Naive B cell (primary cell): ENCODE measurements around the gene IGF2R. TPM values are rescaled to one million over a fixed set of nuclear protein-coding genes. Genes with fewer than 3 reads are reported as not detected.
"Not testable (repeated sequence)": the region's sequence is repeated elsewhere in the genome, so short reads cannot be mapped to it uniquely, and the experiment has no call there.

Experiments
- ATAC-seq, 2 donors: fragments of 150-1000 bp; cut with Tn5 transposase; 2 replicates each; pipeline ENCODE4 v1.10.0; 2021; ENCODE audit warnings: low read depth in 2 of 2, mild to moderate bottlenecking in 2 of 2, moderate library complexity in 2 of 2
- DNase-seq: peaks from one replicate; pipeline ENCODE4 v3.0.0; 2022
- H3K27ac Mint-ChIP-seq, 6 donors: one replicate each; pipeline ENCODE4 v1.8.0; 2020 to 2022; ENCODE audit warnings: mild to moderate bottlenecking in 6 of 6, mixed read lengths in 6 of 6, moderate library complexity in 5 of 6, inconsistent platforms in 2 of 6
- H3K27me3 Mint-ChIP-seq, 3 donors: one replicate each; pipeline ENCODE4 v1.8.0; 2021 to 2022; ENCODE audit warnings: mixed read lengths in 3 of 3, mild to moderate bottlenecking in 1 of 3
- H3K36me3 Mint-ChIP-seq, 2 donors: one replicate each; pipeline ENCODE4 v1.8.0; 2020 to 2022; ENCODE audit warnings: mixed read lengths in 2 of 2, inconsistent platforms in 1 of 2, mild to moderate bottlenecking in 1 of 2
- H3K4me1 Mint-ChIP-seq, 3 donors: one replicate each; pipeline ENCODE4 v1.8.0; 2020 to 2022; ENCODE audit warnings: mixed read lengths in 3 of 3, inconsistent platforms in 1 of 3, mild to moderate bottlenecking in 1 of 3, moderate library complexity in 1 of 3
- H3K4me3 Mint-ChIP-seq, 8 donors: one replicate each; pipeline ENCODE4 v1.8.0; 2020 to 2022; ENCODE audit warnings: mild to moderate bottlenecking in 8 of 8, mixed read lengths in 8 of 8, moderate library complexity in 8 of 8, inconsistent platforms in 2 of 8
- H3K9me3 Mint-ChIP-seq, 7 donors: one replicate each; pipeline ENCODE4 v1.8.0; 2020 to 2022; ENCODE audit warnings: mixed read lengths in 7 of 7, mild to moderate bottlenecking in 5 of 7, inconsistent platforms in 2 of 7, moderate library complexity in 1 of 7
- polyA plus RNA-seq, 6 donors: library from polyadenylated mRNA; unstranded; fragments of 300-500 nt; fragmentation: Illumina TruSeq; gene quantifications; one replicate each; pipeline ENCODE4 v1.2.3, GENCODE V29; 2021; ENCODE audit warnings: low read depth in 6 of 6

IGF2R gene
- polyA plus RNA-seq, 6 donors from 2014 or later, result 2.3 to 12.1 (median 7.0) TPM

GRCh38 chr6:160088784-160089533 is 120.1 kb downstream of the IGF2R start:
- ATAC-seq, result no peak
- no peak for DNase-seq
- H3K27ac Mint-ChIP-seq, result peak overlapping the region in 2 of 6 donors; percentile 38 to 69
- H3K9me3 Mint-ChIP-seq, result no peaks in the 10 kb centered on the region
- peaks cover 0 to 3% (median 0%) of the 10 kb centered on the region in 3 donors for H3K4me1 Mint-ChIP-seq
- H3K4me3 Mint-ChIP-seq, result no peak overlapping the region
- peaks cover 37 to 50% of the 10 kb centered on the region in 2 donors for H3K36me3 Mint-ChIP-seq
- no peaks in the 10 kb centered on the region for H3K27me3 Mint-ChIP-seq

- Mint-ChIP-seq H3K36me3 (peaks cover 32 to 46% of the 10 kb centered on the region in 2 donors), H3K4me1 (no peaks in the 10 kb centered on the region), H3K27me3 (no peaks in the 10 kb centered on the region), H3K27ac (peak overlapping the region in 2 of 6 donors; percentile 38 to 69), H3K4me3 (no peak overlapping the region), H3K9me3 (no peaks in the 10 kb centered on the region)
- DNase-seq (no peak), ATAC-seq (no peak)
These were observed 120.6 kb downstream of the IGF2R start for GRCh38 chr6:160089534-160089897.

- H3K36me3 Mint-ChIP-seq, result peaks cover 24 to 38% of the 10 kb centered on the region in 2 donors
- H3K9me3 Mint-ChIP-seq, H3K27me3 Mint-ChIP-seq, H3K4me1 Mint-ChIP-seq, ATAC-seq, DNase-seq, H3K4me3 Mint-ChIP-seq, H3K27ac Mint-ChIP-seq: not testable (repeated sequence)
These were observed 121.8 kb downstream of the IGF2R start for GRCh38 chr6:160090442-160091239.

GRCh38 chr6:160092176-160092575 is 123.3 kb downstream of the IGF2R start:
- H3K4me3 Mint-ChIP-seq, H3K9me3 Mint-ChIP-seq, H3K4me1 Mint-ChIP-seq, ATAC-seq, DNase-seq, H3K27me3 Mint-ChIP-seq, H3K27ac Mint-ChIP-seq: not testable (repeated sequence)
- peaks cover 35 to 39% of the 10 kb centered on the region in 2 donors for H3K36me3 Mint-ChIP-seq

- H3K4me1 Mint-ChIP-seq, result peaks cover 0 to 4% (median 0%) of the 10 kb centered on the region in 3 donors
- H3K27me3 Mint-ChIP-seq, result no peaks in the 10 kb centered on the region
- no peak for ATAC-seq
- H3K27ac Mint-ChIP-seq, result peak overlapping the region in 1 of 6 donors; percentile 65
- no peaks in the 10 kb centered on the region for H3K9me3 Mint-ChIP-seq
- no peak for DNase-seq
- H3K4me3 Mint-ChIP-seq, result no peak overlapping the region
- peaks cover 35 to 39% of the 10 kb centered on the region in 2 donors for H3K36me3 Mint-ChIP-seq
These were observed 123.7 kb downstream of the IGF2R start for GRCh38 chr6:160092602-160093001.

- Mint-ChIP-seq H3K4me3 (no peak overlapping the region), H3K4me1 (peaks cover 0 to 4% (median 0%) of the 10 kb centered on the region in 3 donors), H3K27ac (peak overlapping the region in 1 of 6 donors; percentile 59), H3K27me3 (no peaks in the 10 kb centered on the region), H3K9me3 (no peaks in the 10 kb centered on the region), H3K36me3 (peaks cover 35 to 38% of the 10 kb centered on the region in 2 donors)
- no peak for DNase-seq
- no peak for ATAC-seq
These were observed 124.2 kb downstream of the IGF2R start for GRCh38 chr6:160093061-160093460.

GRCh38 chr6:160093946-160094345 is 125.1 kb downstream of the IGF2R start:
- Mint-ChIP-seq H3K27ac (peak overlapping the region in 1 of 6 donors; percentile 78), H3K27me3 (no peaks in the 10 kb centered on the region), H3K4me3 (no peak overlapping the region), H3K4me1 (peaks cover 0 to 4% (median 0%) of the 10 kb centered on the region in 3 donors), H3K9me3 (no peaks in the 10 kb centered on the region), H3K36me3 (peaks cover 34 to 40% of the 10 kb centered on the region in 2 donors)
- ATAC-seq (no peak), DNase-seq (no peak)

- ATAC-seq, result no peak
- peaks cover 0 to 4% (median 0%) of the 10 kb centered on the region in 3 donors for H3K4me1 Mint-ChIP-seq
- H3K4me3 Mint-ChIP-seq, result no peak overlapping the region
- peaks cover 21 to 28% of the 10 kb centered on the region in 2 donors for H3K36me3 Mint-ChIP-seq
- H3K9me3 Mint-ChIP-seq, result no peaks in the 10 kb centered on the region
- peak overlapping the region in 1 of 6 donors; percentile 61 for H3K27ac Mint-ChIP-seq
- DNase-seq, result no peak
- no peaks in the 10 kb centered on the region for H3K27me3 Mint-ChIP-seq
These were observed 126.4 kb downstream of the IGF2R start for GRCh38 chr6:160095146-160095845.

GRCh38 chr6:160101277-160102205 is 132.7 kb downstream of the IGF2R start:
- H3K9me3 Mint-ChIP-seq, result no peaks in the 10 kb centered on the region
- H3K27ac Mint-ChIP-seq, result no peak overlapping the region
- peaks cover 15 to 37% of the 10 kb centered on the region in 2 donors for H3K36me3 Mint-ChIP-seq
- H3K4me1 Mint-ChIP-seq, result peaks cover 0 to 4% (median 0%) of the 10 kb centered on the region in 3 donors
- no peak for ATAC-seq
- H3K4me3 Mint-ChIP-seq, result peak overlapping the region in 1 of 8 donors; percentile 37
- no peak for DNase-seq
- H3K27me3 Mint-ChIP-seq, result no peaks in the 10 kb centered on the region

GRCh38 chr6:160102399-160102798 is 133.5 kb downstream of the IGF2R start:
- no peak overlapping the region for H3K27ac Mint-ChIP-seq

GRCh38 chr6:160102956-160103824 is 134.3 kb downstream of the IGF2R start:
- peak; percentile 20 for DNase-seq
- H3K36me3 Mint-ChIP-seq, result peaks cover 9 to 31% of the 10 kb centered on the region in 2 donors

More at GRCh38 chr6:160102399-160102798, 133.5 kb downstream of the IGF2R start:
- no peak overlapping the region for H3K4me3 Mint-ChIP-seq
- no peaks in the 10 kb centered on the region for H3K9me3 Mint-ChIP-seq
- H3K27me3 Mint-ChIP-seq, result no peaks in the 10 kb centered on the region
- H3K4me1 Mint-ChIP-seq, result no peaks in the 10 kb centered on the region
- DNase-seq, result no peak
- H3K36me3 Mint-ChIP-seq, result peaks cover 9 to 34% of the 10 kb centered on the region in 2 donors
- no peak for ATAC-seq

GRCh38 chr6:160103825-160104100 is 134.9 kb downstream of the IGF2R start:
- peak overlapping the region in 1 of 6 donors; percentile 36 for H3K27ac Mint-ChIP-seq
- H3K4me1 Mint-ChIP-seq, result peaks cover 0 to 3% (median 0%) of the 10 kb centered on the region in 3 donors
- DNase-seq, result no peak
- H3K4me3 Mint-ChIP-seq, result no peak overlapping the region
- no peaks in the 10 kb centered on the region for H3K9me3 Mint-ChIP-seq
- peaks cover 9 to 27% of the 10 kb centered on the region in 2 donors for H3K36me3 Mint-ChIP-seq
- no peak for ATAC-seq
- no peaks in the 10 kb centered on the region for H3K27me3 Mint-ChIP-seq

More at GRCh38 chr6:160102956-160103824, 134.3 kb downstream of the IGF2R start:
- Mint-ChIP-seq H3K27me3 (no peaks in the 10 kb centered on the region), H3K4me3 (no peak overlapping the region), H3K9me3 (no peaks in the 10 kb centered on the region), H3K4me1 (peaks cover 0 to 3% (median 0%) of the 10 kb centered on the region in 3 donors), H3K27ac (peak overlapping the region in 1 of 6 donors; percentile 36)
- peak; percentile 16 to 23 for ATAC-seq
